Chondrocyte (in vitro differentiated cells): Measurements from ENCODE around the gene CELA2B. TPM values are rescaled to one million over a fixed set of nuclear protein-coding genes. Genes with fewer than 3 reads are reported as not detected.

Experiments used
- DNase-seq: peaks from one replicate; pipeline ENCODE4 v3.0.0; 2021; ENCODE audit warnings: mixed read lengths, low spot score
- H3K27ac Mint-ChIP-seq: one replicate; pipeline ENCODE4 v1.8.0; 2021; ENCODE audit warnings: mild to moderate bottlenecking, moderate library complexity, mixed read lengths; ENCODE audit not compliant: unreplicated experiment
- H3K27me3 Mint-ChIP-seq: 2 replicates; pipeline ENCODE4 v1.8.0; 2021; ENCODE audit warnings: low read depth, mixed read lengths
- H3K36me3 Mint-ChIP-seq: 2 replicates; pipeline ENCODE4 v1.8.0; 2021; ENCODE audit warnings: low read depth, mixed read lengths
- H3K4me1 Mint-ChIP-seq: 2 replicates; pipeline ENCODE4 v1.8.0; 2021; ENCODE audit warnings: low read depth, mild to moderate bottlenecking, mixed read lengths
- H3K4me3 Mint-ChIP-seq: one replicate; pipeline ENCODE4 v1.8.0; 2021; ENCODE audit warnings: mild to moderate bottlenecking, moderate library complexity, mixed read lengths; ENCODE audit not compliant: unreplicated experiment
- H3K9me3 Mint-ChIP-seq: 2 replicates; pipeline ENCODE4 v1.8.0; 2021; ENCODE audit warnings: low read depth, mixed read lengths
- total RNA-seq: library from RNA; stranded (reverse); gene quantifications from 3 replicates; pipeline ENCODE4 v1.2.1, GENCODE V29; 2021
- TF ChIP-seq, protein P1 (sequence below): fragments of 200-600 bp; sonication (generic); IDR thresholded peaks from 2 replicates; pipeline ENCODE4 v1.5.0; 2021; ENCODE audit warnings: antibody characterized with exemption, mild to moderate bottlenecking, moderate library complexity

The CELA2B gene
- total RNA-seq, 1 donor from 2014 or later = not detected

DNA sequence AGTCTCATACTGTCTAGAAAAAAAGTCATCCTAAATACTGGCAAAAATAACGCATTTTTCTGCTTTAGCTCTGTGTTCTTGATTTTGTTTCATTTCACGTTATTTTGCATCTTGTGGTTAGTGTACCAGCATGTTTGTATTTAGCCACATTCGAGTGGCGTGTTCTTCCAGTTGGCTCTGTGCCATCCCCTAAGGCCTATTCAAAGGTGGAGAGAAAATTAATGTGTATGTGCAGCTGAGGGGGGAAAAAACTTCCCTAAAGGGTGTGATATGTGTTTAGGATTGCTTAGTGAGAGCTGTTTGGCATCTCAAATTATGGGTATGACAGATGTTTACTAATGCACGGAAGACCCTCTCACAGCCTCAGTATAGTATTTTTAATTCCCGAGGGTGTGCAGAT lies 62.9 kb downstream of the CELA2B start:
- TF ChIP-seq, protein P1, sequence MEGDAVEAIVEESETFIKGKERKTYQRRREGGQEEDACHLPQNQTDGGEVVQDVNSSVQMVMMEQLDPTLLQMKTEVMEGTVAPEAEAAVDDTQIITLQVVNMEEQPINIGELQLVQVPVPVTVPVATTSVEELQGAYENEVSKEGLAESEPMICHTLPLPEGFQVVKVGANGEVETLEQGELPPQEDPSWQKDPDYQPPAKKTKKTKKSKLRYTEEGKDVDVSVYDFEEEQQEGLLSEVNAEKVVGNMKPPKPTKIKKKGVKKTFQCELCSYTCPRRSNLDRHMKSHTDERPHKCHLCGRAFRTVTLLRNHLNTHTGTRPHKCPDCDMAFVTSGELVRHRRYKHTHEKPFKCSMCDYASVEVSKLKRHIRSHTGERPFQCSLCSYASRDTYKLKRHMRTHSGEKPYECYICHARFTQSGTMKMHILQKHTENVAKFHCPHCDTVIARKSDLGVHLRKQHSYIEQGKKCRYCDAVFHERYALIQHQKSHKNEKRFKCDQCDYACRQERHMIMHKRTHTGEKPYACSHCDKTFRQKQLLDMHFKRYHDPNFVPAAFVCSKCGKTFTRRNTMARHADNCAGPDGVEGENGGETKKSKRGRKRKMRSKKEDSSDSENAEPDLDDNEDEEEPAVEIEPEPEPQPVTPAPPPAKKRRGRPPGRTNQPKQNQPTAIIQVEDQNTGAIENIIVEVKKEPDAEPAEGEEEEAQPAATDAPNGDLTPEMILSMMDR = no peak
- no peak overlapping the region for H3K27ac Mint-ChIP-seq
- peaks cover 25% of the 10 kb centered on the region for H3K36me3 Mint-ChIP-seq
- no peaks in the 10 kb centered on the region for H3K27me3 Mint-ChIP-seq
- H3K4me3 Mint-ChIP-seq = no peak overlapping the region
- DNase-seq = no peak
- H3K4me1 Mint-ChIP-seq = peaks cover 17% of the 10 kb centered on the region
- no peaks in the 10 kb centered on the region for H3K9me3 Mint-ChIP-seq

DNA sequence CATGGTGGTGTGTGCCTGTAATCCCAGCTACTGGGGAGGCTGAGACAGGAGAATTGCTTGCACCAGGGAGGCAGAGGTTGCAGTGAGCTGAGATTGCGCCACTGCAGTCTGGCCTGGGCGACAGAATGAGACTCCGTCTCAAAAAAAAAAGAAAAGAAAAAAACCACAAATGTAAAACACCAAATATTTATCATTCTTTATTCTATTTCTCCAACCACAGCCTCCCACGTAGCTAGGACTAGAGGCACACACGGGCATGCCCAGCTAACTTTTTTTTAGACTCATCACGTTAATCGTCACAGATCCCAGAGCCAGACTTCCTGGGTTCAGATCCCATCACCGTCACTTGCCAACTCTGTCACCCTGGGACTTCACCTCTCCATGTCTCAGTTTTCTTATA lies 64.3 kb downstream of the CELA2B start:
- H3K27ac Mint-ChIP-seq = peak overlapping the region; percentile 73

More for the DNA sequence above, 64.3 kb downstream of the CELA2B start:
- H3K9me3 Mint-ChIP-seq = no peaks in the 10 kb centered on the region
- H3K36me3 Mint-ChIP-seq = peaks cover 28% of the 10 kb centered on the region
- no peak overlapping the region for H3K4me3 Mint-ChIP-seq
- TF ChIP-seq, protein P1 = no peak
- no peak for DNase-seq
- peaks cover 24% of the 10 kb centered on the region for H3K4me1 Mint-ChIP-seq
- H3K27me3 Mint-ChIP-seq = no peaks in the 10 kb centered on the region

Other genes with a start within 250 kb of the CELA2B start
- not detected in 3 replicates for gene FHAD1, start 228.9 kb upstream of the CELA2B start, total RNA-seq
- 7.9 to 10.4 TPM (median 9.6 TPM) in 3 replicates for gene EFHD2, start 66.2 kb upstream of the CELA2B start, total RNA-seq
- gene CTRC, start 37.7 kb upstream of the CELA2B start, total RNA-seq = not detected in 3 replicates
- gene CELA2A, start 19.4 kb upstream of the CELA2B start, total RNA-seq = not detected in 3 replicates
- 7.6 to 11.6 TPM (median 9.7 TPM) in 3 replicates for gene CASP9, start 48.1 kb downstream of the CELA2B start, total RNA-seq
- 19.9 to 22.8 TPM (median 20.4 TPM) in 3 replicates for gene DNAJC16, start 50.7 kb downstream of the CELA2B start, total RNA-seq
- 0.68 to 1.1 TPM (median 0.82 TPM) in 3 replicates for gene AGMAT, start 108.9 kb downstream of the CELA2B start, total RNA-seq
- 17.5 to 23.2 TPM (median 20.0 TPM) in 3 replicates for gene DDI2, start 141.4 kb downstream of the CELA2B start, total RNA-seq
- gene PLEKHM2, start 208.2 kb downstream of the CELA2B start, total RNA-seq = 63.6 to 68.3 TPM (median 66.0 TPM) in 3 replicates